Measurements from ENCODE around the gene EDNRB. TPM values are rescaled to one million over a fixed set of nuclear protein-coding genes. Genes with fewer than 3 reads are reported as not detected.
"Not testable (repeated sequence)": the region's sequence is repeated elsewhere in the genome, so short reads cannot be mapped to it uniquely, and the experiment has no call there.

The EDNRB gene
- total RNA-seq, result 26.5 TPM

DNA sequence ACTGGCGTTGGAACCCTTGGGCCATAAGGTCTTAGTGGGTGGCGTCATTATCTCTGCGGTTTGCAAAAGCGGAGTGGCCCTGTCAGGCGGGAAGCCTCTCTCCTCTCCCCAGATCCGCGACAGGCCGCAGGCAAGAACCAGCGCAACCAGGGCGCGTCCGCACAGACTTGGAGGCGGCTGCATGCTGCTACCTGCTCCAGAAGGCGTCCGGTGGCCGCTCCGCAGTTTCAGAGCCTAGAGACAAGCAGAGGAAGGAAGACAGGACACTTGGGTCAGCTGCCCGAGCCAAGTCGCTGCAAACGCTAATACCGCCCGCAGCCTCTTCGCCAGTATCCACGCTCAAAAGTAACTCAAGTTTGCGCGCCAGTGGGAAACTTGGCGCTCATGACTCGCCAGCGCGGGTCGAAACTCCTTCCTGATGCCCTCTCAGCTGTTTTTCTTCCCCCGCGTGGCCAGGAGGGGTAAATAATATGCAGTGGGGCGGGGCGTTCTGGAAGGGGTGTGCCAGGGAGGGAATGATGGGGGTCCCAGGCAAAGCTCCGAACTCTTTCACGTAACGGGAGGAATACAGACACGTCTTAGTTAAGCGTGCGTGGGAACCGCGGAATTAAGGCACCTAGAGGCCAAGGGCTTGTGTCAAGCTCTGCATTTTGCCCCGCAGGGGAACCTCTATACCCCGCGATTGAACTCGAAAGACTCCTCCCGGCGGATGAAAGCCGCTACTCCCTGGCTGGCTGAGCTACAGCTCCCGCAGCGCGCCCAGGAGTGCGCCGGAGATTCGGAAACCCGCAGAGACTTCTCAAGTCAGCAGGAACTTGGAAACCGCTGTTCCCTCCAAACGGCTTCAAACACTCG lies at the start of gene EDNRB:
TSS of gene EDNRB (minus strand) at position 441 of the 855 bp plus-strand sequence. CDS start at position 183, 258 bp downstream.
- FAIRE-seq (no peak), DNase-seq (ENCODE audit: low spot score in 2 of 2) (peak; percentile 2 to 37)

DNA sequence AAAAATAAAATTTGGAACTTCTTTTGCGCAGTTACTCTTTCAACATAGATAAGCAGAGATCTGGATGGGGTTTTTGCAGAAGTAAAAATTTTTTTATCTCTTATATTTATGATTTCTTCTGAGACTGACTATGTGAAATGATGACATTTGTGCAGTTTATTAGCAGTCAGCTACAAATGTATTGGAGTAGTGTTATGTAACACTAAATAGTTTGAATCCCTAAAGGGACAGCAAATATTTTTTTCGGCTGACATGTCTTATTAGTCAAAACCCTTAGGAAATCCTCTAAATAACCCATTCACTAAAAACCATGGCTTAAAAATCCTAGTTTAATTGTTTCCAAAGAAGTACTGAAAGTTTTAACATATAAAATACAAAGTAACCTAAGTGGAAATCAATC lies 48.0 kb upstream of the EDNRB start:
- no peak for DNase-seq (ENCODE audit: low spot score in 2 of 2)
- FAIRE-seq, result no peak

DNA sequence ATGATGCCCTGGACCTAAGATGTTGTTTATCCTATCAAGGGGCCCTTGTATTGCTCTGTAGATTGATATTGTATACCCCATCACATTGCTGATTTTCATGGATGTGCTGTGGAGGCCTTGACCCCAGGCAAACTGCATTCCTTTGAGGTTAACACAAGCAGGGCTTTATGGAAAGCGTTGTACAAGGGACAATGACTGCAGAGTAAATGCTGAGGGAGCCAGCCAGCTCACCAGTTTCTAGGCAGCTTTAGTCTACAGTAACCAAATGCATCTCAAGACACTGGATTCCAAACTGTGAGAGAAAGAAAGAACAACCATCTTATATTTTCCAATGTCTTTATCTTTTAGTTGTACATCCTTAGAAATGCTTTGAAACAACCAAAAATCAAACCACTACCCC lies 34.1 kb upstream of the EDNRB start:
- FAIRE-seq (no peak), DNase-seq (ENCODE audit: low spot score in 2 of 2) (no peak)

DNA sequence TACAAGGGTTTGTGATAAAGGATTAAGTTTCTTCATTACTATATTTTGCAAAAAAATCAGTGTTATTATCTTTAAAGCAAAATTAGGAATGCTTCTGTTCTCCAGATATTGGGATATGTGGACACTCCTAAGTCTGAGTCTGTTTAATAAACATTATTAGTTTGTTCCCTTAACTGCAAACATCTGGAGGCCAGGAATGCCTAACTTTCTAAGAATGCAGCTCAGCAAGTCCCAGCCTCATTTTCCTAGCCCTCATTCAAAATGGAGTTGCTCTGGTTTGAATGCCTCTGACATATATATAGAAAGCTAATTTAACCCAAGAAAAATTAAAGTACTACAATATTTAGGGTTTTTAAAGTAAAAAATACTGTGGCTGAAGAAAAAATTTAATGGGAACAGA lies 33.6 kb upstream of the EDNRB start:
- no peak for FAIRE-seq
- no peak for DNase-seq (ENCODE audit: low spot score in 2 of 2)

DNA sequence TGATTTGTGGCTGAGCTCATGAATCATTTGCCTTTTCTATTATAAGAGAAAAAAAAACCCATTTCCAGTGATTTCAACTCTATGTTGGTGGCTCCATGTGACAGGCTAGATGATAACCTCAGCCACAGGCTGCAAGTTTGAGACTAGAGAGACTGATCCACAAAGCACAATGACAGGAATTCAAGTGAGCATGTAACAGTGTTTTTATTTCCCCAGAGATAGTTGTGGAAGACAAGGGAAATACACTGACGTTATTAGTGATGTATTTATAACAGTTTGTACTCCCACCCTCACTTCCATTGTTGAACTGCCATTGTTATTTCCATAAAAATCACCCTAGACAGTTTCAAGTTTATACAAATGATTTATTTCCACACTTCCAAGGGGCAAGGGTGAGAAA lies 27.9 kb upstream of the EDNRB start:
- DNase-seq (ENCODE audit: low spot score in 2 of 2) (no peak), FAIRE-seq (no peak)

DNA sequence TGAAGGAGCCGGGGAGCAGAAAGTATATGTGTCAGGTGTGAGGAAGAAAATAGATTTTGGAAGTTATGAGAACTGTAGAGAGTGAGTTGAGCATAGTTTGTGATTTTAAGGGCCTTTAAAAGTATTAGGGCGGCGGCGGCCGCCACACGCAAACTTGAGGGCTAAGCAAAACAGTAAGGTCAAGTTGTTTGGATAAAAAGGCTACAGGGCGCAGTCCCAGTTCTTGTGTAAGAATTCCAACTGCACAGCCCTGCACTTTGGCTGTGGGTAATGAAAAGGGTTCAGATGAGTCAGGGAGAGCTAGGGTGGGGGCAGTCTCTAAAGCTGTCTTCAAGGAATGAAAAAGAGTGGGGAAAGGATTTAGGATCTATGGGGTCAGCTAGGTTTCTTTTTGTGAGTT lies 16.4 kb upstream of the EDNRB start:
- FAIRE-seq; DNase-seq (ENCODE audit: low spot score in 2 of 2): not testable (repeated sequence)

DNA sequence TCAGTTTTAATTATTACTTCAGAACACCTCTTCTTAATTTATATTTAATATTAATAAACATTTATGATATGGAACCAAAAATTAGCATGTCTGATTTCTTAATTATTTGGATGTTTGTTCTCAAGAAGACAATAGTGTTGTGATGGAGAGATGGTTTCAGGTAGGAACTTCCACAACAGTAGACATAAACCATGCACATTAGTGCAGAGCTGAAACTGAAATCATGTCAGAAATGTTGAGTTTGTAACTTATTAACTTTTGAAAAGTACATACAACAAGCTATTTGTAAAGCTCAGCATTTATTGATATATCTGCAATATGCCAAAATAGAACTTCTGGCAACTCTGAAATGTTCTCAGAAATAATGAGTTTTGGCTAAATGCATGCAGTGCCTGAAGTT lies 11.8 kb upstream of the EDNRB start:
- no peak for FAIRE-seq
- DNase-seq (ENCODE audit: low spot score in 2 of 2), result no peak

DNA sequence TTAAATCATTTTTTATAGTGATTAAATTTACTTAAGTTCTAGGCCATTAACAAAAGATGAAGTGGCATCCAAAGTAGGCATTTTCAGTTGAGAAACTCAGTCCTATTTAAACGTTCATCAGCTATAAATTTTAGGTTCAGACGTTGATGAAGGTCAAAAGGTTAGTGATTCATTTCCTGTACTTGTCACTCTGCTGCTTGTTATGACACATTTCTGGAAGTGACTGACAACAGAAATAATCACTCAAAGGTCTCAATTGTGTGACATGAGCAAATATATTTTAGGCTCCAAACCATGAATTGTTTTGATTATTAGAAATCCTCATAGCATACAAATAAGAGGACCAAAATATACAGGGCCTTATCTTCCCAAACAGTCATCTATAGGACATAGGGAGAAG lies 10.3 kb upstream of the EDNRB start:
- DNase-seq (ENCODE audit: low spot score in 2 of 2), result no peak
- FAIRE-seq, result no peak

DNA sequence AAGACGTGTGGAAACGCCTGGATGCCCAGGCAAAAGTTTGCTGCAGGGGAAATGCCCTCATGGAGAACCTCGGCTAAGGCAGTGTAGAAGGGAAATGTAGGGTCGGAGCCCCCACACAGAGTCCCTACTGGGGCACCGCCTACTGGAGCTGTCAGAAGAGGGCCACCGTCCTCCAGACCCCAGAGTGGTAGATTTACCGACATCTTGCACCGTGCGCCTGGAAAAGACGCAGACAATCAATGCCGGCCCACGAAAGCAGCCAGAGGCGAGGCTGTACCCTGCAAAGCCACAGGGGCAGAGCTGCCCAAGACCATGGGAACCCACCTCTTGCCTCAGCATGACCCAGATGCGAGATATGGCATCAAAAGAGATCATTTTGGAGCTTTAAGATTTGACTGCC lies 7.0 kb upstream of the EDNRB start:
- FAIRE-seq (no peak), DNase-seq (ENCODE audit: low spot score in 2 of 2) (no peak)

DNA sequence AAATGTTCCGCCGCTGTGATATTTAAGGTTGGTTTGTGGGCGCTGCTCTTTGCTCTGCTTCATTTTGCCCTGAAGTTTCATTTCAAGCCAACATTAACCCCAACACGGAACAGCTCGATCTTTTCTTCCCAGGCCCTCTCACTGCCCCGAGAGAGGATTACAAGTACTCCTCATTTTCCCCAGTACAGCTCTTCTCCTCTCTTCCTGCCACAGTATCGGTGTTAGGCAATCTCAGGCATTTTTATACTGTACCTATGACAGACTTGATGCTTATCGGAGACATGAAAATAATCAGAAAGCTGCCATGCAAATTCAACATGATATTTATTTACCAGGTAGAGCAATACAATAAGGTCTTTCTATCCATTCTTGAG lies 1.3 kb upstream of the EDNRB start:
- FAIRE-seq, result no peak
- no peak for DNase-seq (ENCODE audit: low spot score in 2 of 2)

DNA sequence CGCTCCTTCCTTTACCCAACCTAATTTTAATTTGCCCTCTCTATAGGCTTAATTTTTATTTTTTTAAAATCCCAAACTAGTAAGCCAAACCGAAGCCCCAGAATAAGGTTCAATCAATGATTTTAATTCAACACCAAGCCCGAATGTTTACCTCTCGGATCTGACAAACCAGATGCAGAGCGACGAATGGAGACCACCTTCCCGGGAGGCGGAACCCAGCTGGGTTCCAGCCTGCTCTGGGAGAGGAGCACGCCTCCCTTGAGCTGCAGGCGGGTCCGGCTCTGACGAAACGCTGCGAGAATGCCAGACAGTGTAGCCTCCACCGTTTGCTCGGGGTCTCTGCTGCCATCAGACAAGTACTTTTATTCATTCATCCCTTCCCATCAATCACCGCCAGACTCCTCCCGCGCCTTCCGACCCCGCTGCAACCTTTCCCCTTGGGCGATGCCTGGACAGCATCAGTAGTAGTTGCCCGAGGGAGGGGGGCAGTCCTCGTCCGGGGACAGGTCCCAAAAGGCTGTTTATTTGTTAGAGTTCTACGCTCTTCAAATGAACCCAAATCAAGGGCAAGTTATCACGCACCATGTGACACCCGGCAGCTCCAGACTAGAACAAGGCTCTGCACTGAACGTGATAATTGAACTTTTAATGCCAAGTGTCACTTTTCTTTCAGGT lies 752 bp upstream of the EDNRB start:
- FAIRE-seq, result no peak
- DNase-seq (ENCODE audit: low spot score in 2 of 2), result peak in 1 of 2 donors; percentile 31

DNA sequence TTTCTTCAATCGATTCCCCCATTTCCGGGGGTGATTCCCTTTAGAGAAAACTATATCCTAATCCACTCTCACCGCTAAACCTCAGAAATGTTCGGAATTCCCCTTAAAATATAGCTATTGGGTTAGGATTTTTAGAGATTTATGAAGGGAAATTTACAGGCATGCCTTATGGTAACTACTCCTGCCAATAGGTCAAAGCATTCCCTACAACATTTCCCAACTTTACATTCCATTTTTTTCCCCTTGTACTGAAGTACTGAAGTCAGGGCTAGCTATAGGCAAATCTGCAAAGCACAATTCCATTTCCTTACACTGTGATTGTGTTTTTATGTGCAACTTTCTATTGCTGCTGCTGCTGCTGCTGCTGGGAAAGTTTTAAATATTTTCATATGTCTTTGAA lies 2.1 kb downstream of the EDNRB start:
- DNase-seq (ENCODE audit: low spot score in 2 of 2) (no peak), FAIRE-seq (no peak)

DNA sequence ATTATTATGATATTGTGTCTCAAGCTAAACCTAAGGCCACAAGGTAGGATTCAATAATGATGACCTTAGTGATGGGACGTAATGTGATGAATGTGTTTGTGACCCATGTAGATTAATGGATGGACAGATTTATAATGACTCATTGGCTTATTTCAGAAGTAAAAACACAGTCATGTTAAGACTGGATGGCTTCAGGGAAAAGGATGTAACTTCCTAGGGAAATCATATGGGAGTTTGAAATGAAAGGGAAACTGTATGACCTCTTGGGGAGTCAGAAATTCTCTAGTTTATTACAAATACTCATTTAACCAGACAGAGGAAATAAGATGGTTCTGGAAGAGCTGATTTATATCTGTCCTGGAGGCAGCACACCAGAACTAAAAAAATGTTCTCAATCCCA lies 2.9 kb downstream of the EDNRB start:
- FAIRE-seq (no peak), DNase-seq (ENCODE audit: low spot score in 2 of 2) (no peak)

DNA sequence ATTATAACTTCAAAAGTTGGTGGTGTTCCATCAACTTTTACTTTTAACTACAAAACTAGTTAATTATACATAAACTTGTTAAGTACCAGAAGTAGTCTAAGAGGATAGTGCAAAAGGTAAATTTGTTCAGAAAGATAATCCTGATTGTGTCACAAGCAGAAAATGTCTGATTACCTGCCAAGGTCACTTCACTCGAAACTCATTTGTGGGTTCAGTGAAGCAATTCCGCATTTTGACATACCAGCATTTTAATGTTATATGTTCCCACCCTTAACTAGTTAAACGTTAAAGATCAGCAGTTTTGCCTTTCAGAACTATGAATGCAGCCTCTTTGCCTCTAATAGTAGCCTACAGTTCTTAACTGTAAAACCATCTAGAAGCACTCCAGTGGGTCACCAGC lies 5.6 kb downstream of the EDNRB start:
- no peak for DNase-seq (ENCODE audit: low spot score in 2 of 2)

DNA sequence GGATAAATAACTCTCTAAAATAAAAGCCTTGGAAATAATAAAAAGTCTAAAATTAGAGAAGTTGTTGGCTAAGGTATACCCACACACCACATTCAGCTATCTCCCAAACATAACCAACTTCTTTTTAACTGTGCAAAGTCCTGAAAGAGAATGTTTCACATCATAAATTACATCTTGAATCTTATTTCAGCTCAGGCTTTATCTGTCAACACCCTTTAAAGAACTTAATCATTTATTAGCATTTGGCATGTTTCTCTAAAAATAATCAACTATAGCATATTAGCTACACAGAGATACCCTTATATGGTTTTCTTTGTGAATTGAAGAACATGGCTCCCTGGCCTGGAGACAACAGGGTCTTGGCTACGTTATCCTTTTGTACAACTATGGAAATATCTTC lies 6.9 kb downstream of the EDNRB start:
- DNase-seq (ENCODE audit: low spot score in 2 of 2) (no peak), FAIRE-seq (no peak)

More for the DNA sequence above, 5.6 kb downstream of the EDNRB start:
- FAIRE-seq, result no peak

DNA sequence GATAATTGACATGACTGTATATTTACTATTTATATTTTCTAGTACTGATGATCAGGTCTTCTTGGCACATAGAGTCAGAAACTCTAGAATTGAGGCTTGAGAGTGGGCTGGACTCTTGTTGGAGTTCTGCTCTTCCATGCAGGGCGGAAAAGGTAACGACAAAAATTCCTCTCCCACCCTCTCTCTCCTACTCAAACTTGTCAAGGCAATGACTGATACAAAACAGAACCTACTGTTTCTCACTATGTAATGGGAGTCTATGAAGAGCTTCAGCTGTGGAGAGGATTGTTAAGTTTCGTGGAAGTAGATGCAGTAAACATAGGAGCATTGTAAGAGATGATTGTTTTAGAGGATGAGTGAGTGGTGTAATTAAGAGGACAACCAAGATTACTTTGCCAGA lies 8.8 kb downstream of the EDNRB start:
- FAIRE-seq (no peak), DNase-seq (ENCODE audit: low spot score in 2 of 2) (no peak)

DNA sequence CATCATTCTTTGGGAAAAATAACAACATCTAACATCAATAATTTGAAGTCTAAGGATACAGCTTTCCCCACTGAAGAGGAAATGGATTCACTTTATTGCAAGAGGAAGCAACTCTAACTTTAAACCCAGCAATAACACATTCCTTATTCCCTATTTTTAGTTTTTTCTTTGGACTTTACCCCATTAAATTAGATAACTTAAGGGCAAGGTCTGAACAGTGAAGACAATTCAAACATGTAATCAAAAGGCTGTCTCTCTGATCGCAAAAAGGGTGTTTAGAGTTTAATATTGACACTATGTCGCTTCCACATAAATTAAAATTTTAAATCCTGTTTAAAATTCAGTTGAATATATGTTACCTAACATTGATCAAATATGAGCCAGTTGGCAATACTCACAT lies 10.1 kb downstream of the EDNRB start:
- no peak for FAIRE-seq
- no peak for DNase-seq (ENCODE audit: low spot score in 2 of 2)

DNA sequence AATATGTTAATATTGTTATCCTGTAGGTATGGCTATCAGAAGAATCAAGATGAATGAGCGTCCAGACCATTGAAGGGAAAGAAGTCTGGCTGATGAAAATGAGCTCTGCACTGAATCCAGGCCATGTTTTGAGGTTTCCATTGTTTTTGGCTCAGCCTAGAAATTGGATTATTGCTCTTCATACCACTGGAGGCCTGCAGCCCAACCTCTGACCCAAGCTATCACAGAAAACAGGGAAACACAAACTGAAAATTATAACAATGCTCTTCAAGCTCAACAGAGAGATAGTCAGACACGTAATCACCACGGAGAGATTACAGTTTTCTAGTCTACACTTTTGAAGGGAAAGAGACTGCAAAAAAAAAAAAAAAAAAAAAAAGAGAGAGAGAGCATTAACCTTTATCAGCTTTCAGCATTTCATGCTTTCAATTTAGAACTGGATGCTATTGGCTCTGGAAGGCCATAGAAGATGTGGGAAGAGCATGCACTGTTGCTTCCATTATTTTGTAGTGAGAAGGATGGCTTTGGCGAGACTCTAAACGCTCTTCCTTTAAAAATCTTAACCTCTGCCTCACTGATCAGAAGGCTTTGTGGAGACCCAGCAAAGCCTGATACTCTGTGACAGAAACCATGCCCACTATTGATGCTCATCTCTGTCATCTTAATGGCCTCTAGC lies 10.8 kb downstream of the EDNRB start:
- FAIRE-seq, result no peak
- DNase-seq (ENCODE audit: low spot score in 2 of 2), result no peak

DNA sequence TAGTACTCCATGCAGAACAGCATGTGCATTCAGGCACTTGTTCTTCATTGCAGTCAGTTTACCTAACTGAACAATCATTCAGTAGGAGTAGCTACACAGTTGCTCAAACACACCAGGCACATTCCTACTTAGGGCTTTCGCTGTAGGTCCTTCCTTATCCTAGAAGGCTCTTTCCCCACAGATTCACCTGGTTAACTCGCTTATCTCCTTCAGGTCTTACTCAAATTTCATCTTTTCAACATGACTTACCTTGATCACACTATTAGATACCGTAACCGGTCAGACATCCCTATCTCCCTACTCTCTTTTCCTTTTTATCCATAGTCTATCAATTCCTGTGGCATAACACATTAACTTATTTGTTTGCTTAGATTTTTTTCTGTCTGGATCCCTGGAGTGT lies 14.6 kb downstream of the EDNRB start:
- FAIRE-seq (no peak), DNase-seq (ENCODE audit: low spot score in 2 of 2) (no peak)

DNA sequence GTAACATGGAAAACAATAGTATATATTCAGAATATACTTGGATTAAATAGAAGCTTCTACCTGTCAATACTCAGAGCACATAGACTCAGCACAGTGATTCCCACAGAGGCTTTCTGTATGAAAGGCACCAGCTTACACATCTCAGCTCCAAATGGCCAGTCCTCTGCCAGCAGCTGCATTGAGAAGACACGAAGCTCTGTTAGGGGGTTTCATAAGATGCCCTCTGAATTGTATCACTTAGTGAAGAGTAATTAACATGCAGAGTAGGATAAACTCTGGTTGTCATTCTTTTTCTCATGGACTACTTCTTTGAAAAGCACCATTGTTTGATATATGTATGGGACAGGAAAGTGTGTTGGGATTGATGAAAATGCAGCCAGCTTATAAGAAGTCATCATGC lies 15.2 kb downstream of the EDNRB start:
- no peak for DNase-seq (ENCODE audit: low spot score in 2 of 2)
- no peak for FAIRE-seq

DNA sequence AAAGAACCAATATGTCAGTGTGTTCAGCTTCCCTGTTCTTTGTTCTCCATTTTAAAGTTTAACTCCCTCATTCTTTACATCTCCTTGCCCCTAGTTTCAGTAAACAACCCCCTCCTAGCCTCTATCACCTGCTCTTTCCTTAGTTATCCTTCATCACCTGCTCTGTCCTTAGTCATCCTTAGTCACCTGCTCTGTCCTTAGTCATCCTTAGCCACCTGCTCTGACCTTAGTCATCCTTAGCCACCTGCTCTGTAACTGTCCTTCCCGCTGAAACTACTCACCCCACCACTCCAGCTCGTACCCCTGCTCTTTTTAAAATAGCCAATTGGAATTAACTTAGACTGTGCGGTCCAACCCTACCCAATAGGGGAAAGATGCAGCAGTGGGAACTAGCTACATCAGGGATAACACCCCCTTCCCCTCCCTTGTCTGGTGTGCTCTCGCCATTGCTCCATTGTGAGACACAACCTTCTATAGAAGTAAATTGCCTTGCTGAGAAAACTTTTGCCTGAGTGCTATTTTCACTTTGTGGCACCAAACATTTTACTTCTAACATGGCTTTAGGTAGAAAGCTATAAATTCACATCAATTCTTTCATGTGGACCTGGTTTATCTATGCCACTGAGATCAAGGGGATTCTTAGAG lies 16.2 kb downstream of the EDNRB start:
- DNase-seq (ENCODE audit: low spot score in 2 of 2), result no peak
- FAIRE-seq, result no peak
